GM18868 (cell line): ENCODE measurements around the gene CLPTM1.
"Not testable (repeated sequence)": the region's sequence is repeated elsewhere in the genome, so short reads cannot be mapped to it uniquely, and the experiment has no call there.

ENCODE experiments used
- ATAC-seq: cut with Tn5 transposase; IDR thresholded peaks from one replicate; pipeline ENCODE4 v1.9.1; 2021; ENCODE audit warnings: mild to moderate bottlenecking, moderate library complexity; ENCODE audit not compliant: unreplicated experiment

Gene CLPTM1

GRCh38 chr19:44939668-44940067 is 15.5 kb upstream of the CLPTM1 start:
- no peak for ATAC-seq

- ATAC-seq, result no peak
These were observed 13.1 kb upstream of the CLPTM1 start, which contains the start of gene APOC4 for GRCh38 chr19:44942067-44942571. APOC4 (plus strand) TSS chr19:44942237; CDS start chr19:44942278, 41 bp downstream.

- no peak for ATAC-seq
These were observed 11.4 kb upstream of the CLPTM1 start for GRCh38 chr19:44943801-44944249.

- ATAC-seq, result no peak
These were observed 8.1 kb upstream of the CLPTM1 start for GRCh38 chr19:44947041-44947581.

GRCh38 chr19:44948237-44948636 is 6.9 kb upstream of the CLPTM1 start:
- ATAC-seq, result no peak

GRCh38 chr19:44948763-44949374 is 6.3 kb upstream of the CLPTM1 start:
- ATAC-seq, result no peak

- no peak for ATAC-seq
These were observed 5.6 kb upstream of the CLPTM1 start for GRCh38 chr19:44949550-44949949.

- no peak for ATAC-seq
These were observed 3.7 kb upstream of the CLPTM1 start for GRCh38 chr19:44951179-44952159.

- ATAC-seq, result no peak
These were observed 917 bp upstream of the CLPTM1 start for GRCh38 chr19:44954278-44954648.

- ATAC-seq, result no peak
These were observed 592 bp downstream of the CLPTM1 start for GRCh38 chr19:44955505-44956439.

GRCh38 chr19:44957526-44957925 is 2.3 kb downstream of the CLPTM1 start:
- ATAC-seq, result no peak

GRCh38 chr19:44958090-44958489 is 2.9 kb downstream of the CLPTM1 start:
- ATAC-seq, result no peak

GRCh38 chr19:44959691-44960090 is 4.5 kb downstream of the CLPTM1 start:
- no peak for ATAC-seq

GRCh38 chr19:44960906-44961728 is 5.9 kb downstream of the CLPTM1 start:
- ATAC-seq, result no peak

- ATAC-seq, result no peak
These were observed 6.6 kb downstream of the CLPTM1 start for GRCh38 chr19:44961821-44962220.

GRCh38 chr19:44968118-44968517 is 12.9 kb downstream of the CLPTM1 start:
- no peak for ATAC-seq

GRCh38 chr19:44968670-44969069 is 13.5 kb downstream of the CLPTM1 start:
- no peak for ATAC-seq

GRCh38 chr19:44969437-44969836 is 14.3 kb downstream of the CLPTM1 start:
- no peak for ATAC-seq

- not testable (repeated sequence) for ATAC-seq
These were observed 16.3 kb downstream of the CLPTM1 start for GRCh38 chr19:44971451-44971850.

GRCh38 chr19:44972802-44973201 is 17.6 kb downstream of the CLPTM1 start:
- ATAC-seq, result no peak
